Calu3 (cell line): ENCODE data around the gene QPCT. TPM values are rescaled to one million over a fixed set of nuclear protein-coding genes. Genes with fewer than 3 reads are reported as not detected.

ENCODE experiments used
- BruUV-seq: library from RNA; stranded (reverse); fragments of 400-500 nt; replicated peaks from 2 replicates; lab custom pipeline; 2021; lab: Mats Ljungman, UMichigan
- CTCF ChIA-PET: fragments of 300-600 bp; sonication (Branson Sonifier 250); formaldehyde crosslinking; loops from one replicate; lab custom pipeline; 2022; ENCODE audit warnings: antibody characterized with exemption; lab: Charles Lee
- DNase-seq: peaks from one replicate; pipeline ENCODE4 v3.0.0; 2022
- H3K27ac Mint-ChIP-seq: one replicate; pipeline ENCODE4 v1.8.0; 2022; ENCODE audit warnings: mixed read lengths; ENCODE audit not compliant: unreplicated experiment
- H3K27me3 Mint-ChIP-seq: one replicate; pipeline ENCODE4 v1.8.0; 2022; ENCODE audit warnings: mixed read lengths; ENCODE audit not compliant: unreplicated experiment
- H3K36me3 Mint-ChIP-seq: one replicate; pipeline ENCODE4 v1.8.0; 2022; ENCODE audit warnings: mild to moderate bottlenecking, moderate library complexity, mixed read lengths; ENCODE audit not compliant: insufficient read depth, unreplicated experiment
- H3K4me1 Mint-ChIP-seq: one replicate; pipeline ENCODE4 v1.8.0; 2022; ENCODE audit warnings: mild to moderate bottlenecking, low read depth, mixed read lengths; ENCODE audit not compliant: unreplicated experiment
- H3K4me3 Mint-ChIP-seq: one replicate; pipeline ENCODE4 v1.8.0; 2022; ENCODE audit warnings: mild to moderate bottlenecking, low read depth, moderate library complexity, mixed read lengths; ENCODE audit not compliant: unreplicated experiment
- H3K9me3 Mint-ChIP-seq: one replicate; pipeline ENCODE4 v1.8.0; 2022; ENCODE audit warnings: low read depth, mixed read lengths; ENCODE audit not compliant: unreplicated experiment
- intact Hi-C: fragments of 100-400 bp; cut with micrococcal nuclease; formaldehyde crosslinking; loops from one replicate; pipeline ENCODE4 v1.10.0; 2022; ENCODE audit not compliant: unreplicated experiment
- total RNA-seq: library from RNA; stranded (reverse); gene quantifications from 2 replicates; pipeline ENCODE4 v1.2.3, GENCODE V29; 2022
- TF ChIP-seq, protein P1 (sequence below): fragments of 200-600 bp; IDR thresholded peaks from one replicate; pipeline ENCODE4 v1.8.0; 2022; ENCODE audit warnings: antibody characterized with exemption; ENCODE audit not compliant: unreplicated experiment

Gene QPCT
- total RNA-seq, 1 experiment from 2014 or later = 8.9 TPM

DNA sequence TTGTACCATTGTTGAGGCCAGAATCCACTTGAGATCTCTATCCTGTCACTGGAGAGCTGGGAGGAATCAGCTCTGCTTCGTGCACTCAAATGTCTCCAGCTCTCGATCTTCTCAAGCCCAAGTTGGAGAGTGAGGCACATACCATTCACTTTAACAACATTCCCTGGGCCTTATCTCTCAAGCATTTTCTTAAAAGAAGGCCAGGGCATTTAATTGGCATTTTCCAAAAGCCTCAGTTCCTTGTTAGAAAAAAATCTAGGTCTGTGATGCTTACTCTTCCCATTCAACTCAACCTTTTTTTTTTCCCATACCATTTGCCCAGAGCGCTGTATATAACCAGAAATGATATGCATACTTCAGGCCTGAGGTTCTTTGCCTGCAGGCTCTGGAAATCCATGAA is 10.1 kb downstream of the QPCT start:
- Mint-ChIP-seq H3K27me3 (no peaks in the 10 kb centered on the region), H3K36me3 (no peaks in the 10 kb centered on the region), H3K4me1 (peaks cover 13% of the 10 kb centered on the region), H3K9me3 (no peaks in the 10 kb centered on the region), H3K27ac (no peak overlapping the region), H3K4me3 (no peak overlapping the region)
- CTCF ChIA-PET = no interaction called here
- no TSS peak for BruUV-seq
- intact Hi-C loops = no loop called here
- TF ChIP-seq, protein P1, sequence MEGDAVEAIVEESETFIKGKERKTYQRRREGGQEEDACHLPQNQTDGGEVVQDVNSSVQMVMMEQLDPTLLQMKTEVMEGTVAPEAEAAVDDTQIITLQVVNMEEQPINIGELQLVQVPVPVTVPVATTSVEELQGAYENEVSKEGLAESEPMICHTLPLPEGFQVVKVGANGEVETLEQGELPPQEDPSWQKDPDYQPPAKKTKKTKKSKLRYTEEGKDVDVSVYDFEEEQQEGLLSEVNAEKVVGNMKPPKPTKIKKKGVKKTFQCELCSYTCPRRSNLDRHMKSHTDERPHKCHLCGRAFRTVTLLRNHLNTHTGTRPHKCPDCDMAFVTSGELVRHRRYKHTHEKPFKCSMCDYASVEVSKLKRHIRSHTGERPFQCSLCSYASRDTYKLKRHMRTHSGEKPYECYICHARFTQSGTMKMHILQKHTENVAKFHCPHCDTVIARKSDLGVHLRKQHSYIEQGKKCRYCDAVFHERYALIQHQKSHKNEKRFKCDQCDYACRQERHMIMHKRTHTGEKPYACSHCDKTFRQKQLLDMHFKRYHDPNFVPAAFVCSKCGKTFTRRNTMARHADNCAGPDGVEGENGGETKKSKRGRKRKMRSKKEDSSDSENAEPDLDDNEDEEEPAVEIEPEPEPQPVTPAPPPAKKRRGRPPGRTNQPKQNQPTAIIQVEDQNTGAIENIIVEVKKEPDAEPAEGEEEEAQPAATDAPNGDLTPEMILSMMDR = no peak
- DNase-seq = no peak

DNA sequence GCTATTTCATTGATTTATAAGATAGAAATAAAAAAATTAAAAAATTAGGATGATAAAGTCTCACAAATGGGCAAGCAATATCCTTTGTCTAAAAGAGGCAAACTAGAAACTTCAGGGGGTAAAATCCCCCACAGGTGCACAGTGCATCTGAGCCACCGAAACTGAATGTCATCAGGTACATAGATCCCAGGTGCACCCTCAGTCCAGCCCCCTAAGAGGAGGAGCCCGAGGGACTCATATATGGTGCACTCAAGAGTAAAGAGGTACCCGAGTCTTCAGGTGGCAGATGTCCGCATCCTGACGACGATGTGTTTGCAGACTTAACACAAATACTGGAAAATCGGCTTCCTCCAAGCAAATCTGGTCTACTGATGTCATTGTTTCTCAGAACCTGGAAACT is 11.3 kb downstream of the QPCT start:
- H3K27me3 Mint-ChIP-seq = no peaks in the 10 kb centered on the region
- no peak for DNase-seq
- intact Hi-C loops = loop anchor here (5.0 kb wide), 1 partner anchor 48 kb away; no protein-coding TSS in a partner anchor
- CTCF ChIA-PET = no interaction called here
- H3K9me3 Mint-ChIP-seq = no peaks in the 10 kb centered on the region
- H3K4me1 Mint-ChIP-seq = peaks cover under 1% of the 10 kb centered on the region
- no peak overlapping the region for H3K27ac Mint-ChIP-seq
- BruUV-seq = no TSS peak
- TF ChIP-seq, protein P1 = no peak
- no peaks in the 10 kb centered on the region for H3K36me3 Mint-ChIP-seq
- H3K4me3 Mint-ChIP-seq = no peak overlapping the region

DNA sequence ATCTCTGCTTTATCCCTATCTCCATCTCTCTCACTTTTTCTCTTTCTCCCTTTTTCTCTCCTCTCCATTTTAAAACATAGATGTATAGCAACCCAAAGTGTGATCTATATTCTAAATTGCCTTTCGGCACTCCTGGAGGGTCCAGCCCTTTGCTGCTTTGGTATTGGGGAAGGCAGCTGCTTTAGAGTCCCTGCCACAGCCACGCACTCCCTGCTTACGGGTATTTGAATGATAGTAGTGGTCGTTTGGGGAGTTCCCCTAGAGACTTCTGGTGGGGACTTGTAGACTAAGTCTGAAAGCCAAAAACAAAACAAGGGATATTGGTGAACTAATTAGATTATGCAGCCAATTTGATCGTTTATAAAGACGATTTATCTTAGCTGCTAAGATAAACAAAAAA is 11.9 kb downstream of the QPCT start:
- TF ChIP-seq, protein P1 = no peak
- BruUV-seq = no TSS peak
- no peak overlapping the region for H3K27ac Mint-ChIP-seq
- CTCF ChIA-PET = interaction anchor here (0.7 kb wide), 1 partner anchor 29 kb away, joined by 5 read pairs; no protein-coding TSS in a partner anchor
- intact Hi-C loops = loop anchor here (5.0 kb wide), 1 partner anchor 49 kb away; no protein-coding TSS in a partner anchor
- no peaks in the 10 kb centered on the region for H3K36me3 Mint-ChIP-seq
- H3K4me3 Mint-ChIP-seq = no peak overlapping the region
- H3K9me3 Mint-ChIP-seq = no peaks in the 10 kb centered on the region
- no peak for DNase-seq
- no peaks in the 10 kb centered on the region for H3K27me3 Mint-ChIP-seq
- H3K4me1 Mint-ChIP-seq = no peaks in the 10 kb centered on the region

DNA sequence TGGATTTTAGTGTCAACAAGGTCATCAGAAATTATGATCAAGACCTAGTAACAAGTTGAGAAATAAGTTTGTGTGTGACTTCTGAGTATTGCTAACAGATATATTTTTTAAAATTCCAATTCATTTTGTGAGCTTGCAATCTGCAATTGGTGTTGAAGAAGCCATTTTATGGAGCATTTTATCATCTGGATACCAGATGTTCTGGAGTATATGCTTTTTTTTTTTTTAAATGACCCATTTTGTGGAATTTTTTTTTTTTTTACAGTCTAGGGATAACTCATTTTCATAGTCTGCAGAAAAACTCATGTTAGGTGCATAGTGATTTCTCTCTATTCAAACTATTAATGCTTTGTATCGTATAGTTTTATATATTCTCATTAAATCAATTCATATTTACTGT is 12.6 kb downstream of the QPCT start:
- no TSS peak for BruUV-seq
- CTCF ChIA-PET = interaction anchor here (0.7 kb wide), 1 partner anchor 30 kb away, joined by 5 read pairs; no protein-coding TSS in a partner anchor
- DNase-seq = no peak
- intact Hi-C loops = loop anchor here (5.0 kb wide), 1 partner anchor 50 kb away; no protein-coding TSS in a partner anchor
- no peak overlapping the region for H3K27ac Mint-ChIP-seq
- no peaks in the 10 kb centered on the region for H3K27me3 Mint-ChIP-seq
- H3K9me3 Mint-ChIP-seq = no peaks in the 10 kb centered on the region
- no peaks in the 10 kb centered on the region for H3K36me3 Mint-ChIP-seq
- H3K4me1 Mint-ChIP-seq = no peaks in the 10 kb centered on the region
- no peak overlapping the region for H3K4me3 Mint-ChIP-seq
- TF ChIP-seq, protein P1 = no peak
